Esophagus (tissue), 2 donors: ENCODE results near the gene ERCC1. TPM values are rescaled to one million over a fixed set of nuclear protein-coding genes. Genes with fewer than 3 reads are reported as not detected.

Experiments used
- H3K27ac ChIP-seq, 2 donors: one replicate each; pipeline ENCODE4 v1.5.1; 2013; ENCODE audit warnings: low read depth in 2 of 2, mild to moderate bottlenecking in 2 of 2, inconsistent platforms in 1 of 2, low read length in 1 of 2, moderate library complexity in 1 of 2
- H3K27me3 ChIP-seq, 2 donors: one replicate each; pipeline ENCODE4 v1.6.1; 2013; ENCODE audit warnings: low read length in 2 of 2, control low read depth in 1 of 2, mild to moderate bottlenecking in 1 of 2; ENCODE audit not compliant: insufficient read depth in 2 of 2, control insufficient read depth in 1 of 2
- H3K36me3 ChIP-seq, 2 donors: one replicate each; pipeline ENCODE4 v1.6.1; 2013; ENCODE audit warnings: low read length in 1 of 2; ENCODE audit not compliant: control insufficient read depth in 2 of 2, insufficient read depth in 2 of 2
- H3K4me1 ChIP-seq, 2 donors: one replicate each; pipeline ENCODE4 v1.6.1; 2013; ENCODE audit warnings: low read length in 1 of 2; ENCODE audit not compliant: control insufficient read depth in 2 of 2, insufficient read depth in 2 of 2
- H3K4me3 ChIP-seq, 2 donors: one replicate each; pipeline ENCODE4 v1.5.1; 2013; ENCODE audit warnings: low read length in 2 of 2, mild to moderate bottlenecking in 2 of 2, low read depth in 1 of 2, moderate library complexity in 1 of 2
- H3K9me3 ChIP-seq, 2 donors: one replicate each; pipeline ENCODE4 v1.6.1; 2013; ENCODE audit warnings: mild to moderate bottlenecking in 2 of 2, low read depth in 1 of 2, low read length in 1 of 2, moderate library complexity in 1 of 2; ENCODE audit not compliant: control insufficient read depth in 2 of 2, insufficient read depth in 1 of 2
- WGBS, 2 donors: extraction: QIAGEN DNeasy Blood & Tissue Kit; methylation state at CpG; one replicate each; pipeline ENCODE4 v1.1.7; 2013; 5-methylcytosine and 5-hydroxymethylcytosine counted together
- polyA plus RNA-seq, 2 donors: library from polyadenylated mRNA; stranded (reverse); fragments of 200-250 nt; gene quantifications; one replicate each; pipeline ENCODE4 v1.2.3, GENCODE V29; 2013
- donor health status: healthy with polysubstance abuse.
- donor health status: Bipolar disorder and iron deficiency.

Gene ERCC1
- polyA plus RNA-seq, 2 donors = 33.3 to 33.4 TPM

GRCh38 chr19:45403781-45404556 lies 19.7 kb downstream of the ERCC1 start:
- H3K36me3 ChIP-seq = no peaks in the 10 kb centered on the region
- peak overlapping the region; percentile 98 to 99 for H3K27ac ChIP-seq
- no peaks in the 10 kb centered on the region for H3K9me3 ChIP-seq
- no peaks in the 10 kb centered on the region for H3K27me3 ChIP-seq
- WGBS, 2 donors = 19 to 21% methylated on average over 25 of the region's 25 CpGs
- peaks cover 0 to 3% of the 10 kb centered on the region in 2 donors for H3K4me1 ChIP-seq
- peak overlapping the region; percentile 84 to 93 for H3K4me3 ChIP-seq

GRCh38 chr19:45403272-45403671 lies 20.4 kb downstream of the ERCC1 start:
- Histone ChIP-seq H3K27me3 (no peaks in the 10 kb centered on the region), H3K27ac (peak overlapping the region; percentile 98 to 99), H3K36me3 (no peaks in the 10 kb centered on the region), H3K9me3 (no peaks in the 10 kb centered on the region), H3K4me1 (peaks cover 2 to 3% of the 10 kb centered on the region in 2 donors), H3K4me3 (peak overlapping the region; percentile 84 to 93)
- WGBS, 2 donors = 46 to 52% methylated on average over 4 of the region's 4 CpGs

- H3K27ac ChIP-seq = peak overlapping the region; percentile 98 to 99
Measured at GRCh38 chr19:45402298-45403061, 21.2 kb downstream of the ERCC1 start.

GRCh38 chr19:45401815-45402214 lies 21.9 kb downstream of the ERCC1 start:
- peak overlapping the region; percentile 98 to 99 for H3K27ac ChIP-seq
- peaks cover 0 to 3% of the 10 kb centered on the region in 2 donors for H3K36me3 ChIP-seq
- H3K4me1 ChIP-seq = peaks cover 2 to 3% of the 10 kb centered on the region in 2 donors
- H3K4me3 ChIP-seq = peak overlapping the region in 1 of 2 donors; percentile 93
- WGBS, 2 donors = 82 to 87% methylated on average over 6 of the region's 6 CpGs
- H3K9me3 ChIP-seq = no peaks in the 10 kb centered on the region
- no peaks in the 10 kb centered on the region for H3K27me3 ChIP-seq

More at GRCh38 chr19:45402298-45403061, 21.2 kb downstream of the ERCC1 start:
- Histone ChIP-seq H3K36me3 (no peaks in the 10 kb centered on the region), H3K4me1 (peaks cover 2 to 3% of the 10 kb centered on the region in 2 donors), H3K27me3 (no peaks in the 10 kb centered on the region), H3K9me3 (no peaks in the 10 kb centered on the region), H3K4me3 (peak overlapping the region; percentile 9 to 93)
- WGBS, 2 donors = 16% methylated on average over 29 to 40 of the region's 40 CpGs

- peaks cover 8 to 16% of the 10 kb centered on the region in 2 donors for H3K36me3 ChIP-seq
- 40 to 49% methylated on average over 6 of the region's 6 CpGs for WGBS, 2 donors
Measured at GRCh38 chr19:45400192-45400591, 23.5 kb downstream of the ERCC1 start.

GRCh38 chr19:45395821-45396617 lies 27.7 kb downstream of the ERCC1 start:
- Histone ChIP-seq H3K9me3 (no peaks in the 10 kb centered on the region), H3K4me1 (peaks cover 2 to 3% of the 10 kb centered on the region in 2 donors), H3K27ac (no peak overlapping the region), H3K36me3 (peaks cover 8 to 24% of the 10 kb centered on the region in 2 donors), H3K27me3 (no peaks in the 10 kb centered on the region), H3K4me3 (no peak overlapping the region)
- 70 to 76% methylated on average over 53 to 59 of the region's 59 CpGs for WGBS, 2 donors

More at GRCh38 chr19:45400192-45400591, 23.5 kb downstream of the ERCC1 start:
- peak overlapping the region; percentile 53 to 81 for H3K27ac ChIP-seq
- no peak overlapping the region for H3K4me3 ChIP-seq
- no peaks in the 10 kb centered on the region for H3K9me3 ChIP-seq
- no peaks in the 10 kb centered on the region for H3K27me3 ChIP-seq
- H3K4me1 ChIP-seq = peaks cover 2 to 3% of the 10 kb centered on the region in 2 donors

GRCh38 chr19:45391871-45392665 lies 31.6 kb downstream of the ERCC1 start:
- Histone ChIP-seq H3K36me3 (peaks cover 8 to 26% of the 10 kb centered on the region in 2 donors), H3K27ac (no peak overlapping the region), H3K27me3 (no peaks in the 10 kb centered on the region), H3K4me3 (no peak overlapping the region), H3K9me3 (no peaks in the 10 kb centered on the region), H3K4me1 (no peaks in the 10 kb centered on the region)
- 93% methylated on average over 21 of the region's 21 CpGs for WGBS, 2 donors

GRCh38 chr19:45391346-45391745 lies 32.4 kb downstream of the ERCC1 start:
- H3K4me1 ChIP-seq = no peaks in the 10 kb centered on the region
- H3K36me3 ChIP-seq = peaks cover 5 to 19% of the 10 kb centered on the region in 2 donors
- no peak overlapping the region for H3K4me3 ChIP-seq
- no peaks in the 10 kb centered on the region for H3K27me3 ChIP-seq
- no peaks in the 10 kb centered on the region for H3K9me3 ChIP-seq
- WGBS, 2 donors = 62 to 69% methylated on average over 3 of the region's 3 CpGs
- H3K27ac ChIP-seq = peak overlapping the region in 1 of 2 donors; percentile 13
